K562 (cell line): ENCODE data around the gene NT5DC2. TPM values are rescaled to one million over a fixed set of nuclear protein-coding genes. Genes with fewer than 3 reads are reported as not detected.

Experiments used
- ATAC-seq: fragments of 200-7000 bp; cut with Tn5 transposase; 3 replicates; pipeline ENCODE4 v1.9.1; 2020; ENCODE audit warnings: moderate library complexity
- BruUV-seq: library from RNA; stranded (reverse); fragments of 400-500 nt; replicated peaks from 2 replicates; lab custom pipeline; 2021; lab: Mats Ljungman, UMichigan
- CTCF ChIA-PET: fragments of 300-600 bp; formaldehyde crosslinking; extraction: SDS; loops from one replicate; lab custom pipeline; 2021; ENCODE audit warnings: low intra/inter-chr PET ratio; lab: Yijun Ruan, JAX
- POLR2A ChIA-PET: fragments of 300-600, 350-650 bp; sonication (Branson Sonifier 250); formaldehyde crosslinking; extraction: SDS; loops from one replicate; lab custom pipeline; 2021; ENCODE audit warnings: antibody characterized with exemption, inconsistent platforms; lab: Yijun Ruan, JAX
- DNase-seq, 4 experiments: peaks; one replicate each; pipeline versions ENCODE4 v3.0.0 to v3.0.0-alpha.2; 2011 to 2018; ENCODE audit warnings: low spot score in 3 of 4, mixed read lengths in 3 of 4; ENCODE audit errors: extremely low read depth in 1 of 4
- FAIRE-seq: peaks from 2 replicates; lab custom pipeline; 2011; peaks lifted over from hg19 to GRCh38; lab: Jason Lieb, UNC
- H2AFZ ChIP-seq: 2 replicates; pipeline ENCODE4 v1.6.0; 2011; ENCODE audit warnings: low read depth, low read length, control low read depth, inconsistent platforms
- H3K27ac ChIP-seq: fragments of 200-600 bp; 3 replicates; pipeline ENCODE4 v1.8.0; 2011; ENCODE audit warnings: low read depth, mild to moderate bottlenecking, control low read depth, inconsistent platforms, low read length, moderate library complexity, mixed read lengths; ENCODE audit errors: extremely low read depth
- H3K27me3 ChIP-seq, 2 experiments: fragments of 300-600 bp in 1 of 2; 2 replicates in 1 of 2; 3 replicates in 1 of 2; pipeline versions ENCODE4 v1.6.0 to v1.8.0; 2011; ENCODE audit warnings: inconsistent platforms in 2 of 2, low read length in 2 of 2, mild to moderate bottlenecking in 1 of 2, mixed read lengths in 1 of 2, moderate library complexity in 1 of 2; ENCODE audit not compliant: control insufficient read depth in 2 of 2, insufficient read depth in 2 of 2
- H3K36me3 ChIP-seq: fragments of 300-600 bp; 3 replicates; pipeline ENCODE4 v1.8.0; 2011; ENCODE audit warnings: mild to moderate bottlenecking, low read length, inconsistent platforms; ENCODE audit not compliant: control insufficient read depth, insufficient read depth
- H3K4me1 ChIP-seq, 2 experiments: fragments of 200-600 bp in 1 of 2; replicated peaks in 1 of 2; 2 replicates in 1 of 2; 3 replicates in 1 of 2; pipeline versions ENCODE4 v1.5.1 to v1.8.0; 2011; ENCODE audit warnings: inconsistent platforms in 2 of 2, low read length in 2 of 2, mild to moderate bottlenecking in 1 of 2, mixed read lengths in 1 of 2, moderate library complexity in 1 of 2; ENCODE audit not compliant: control insufficient read depth in 2 of 2, insufficient read depth in 2 of 2
- H3K4me2 ChIP-seq: 2 replicates; pipeline ENCODE4 v1.6.1; 2011; ENCODE audit warnings: low read length, control low read depth, inconsistent platforms, mixed read lengths; ENCODE audit not compliant: insufficient read depth
- H3K4me3 ChIP-seq: fragments of 200-600 bp; sonication (generic), shearing (Covaris generic); 2 replicates; pipeline ENCODE4 v1.5.1; 2016; ENCODE audit warnings: control low read depth, inconsistent platforms
- H3K79me2 ChIP-seq: fragments of 200-600 bp; 3 replicates; pipeline ENCODE4 v1.8.0; 2011; ENCODE audit warnings: low read length, inconsistent platforms; ENCODE audit not compliant: control insufficient read depth, insufficient read depth
- H3K9ac ChIP-seq, 2 experiments: 2 replicates each; pipeline versions ENCODE4 v1.6.0 to v1.6.1; 2011; ENCODE audit warnings: low read depth in 2 of 2, low read length in 2 of 2, control low read depth in 1 of 2, inconsistent platforms in 1 of 2, mild to moderate bottlenecking in 1 of 2, mixed read lengths in 1 of 2; ENCODE audit not compliant: insufficient read depth in 1 of 2
- H3K9me1 ChIP-seq: one replicate; pipeline ENCODE4 v1.6.0; 2011; ENCODE audit warnings: inconsistent platforms, mild to moderate bottlenecking, low read length, moderate library complexity; ENCODE audit not compliant: control insufficient read depth, insufficient read depth
- H3K9me3 ChIP-seq: replicated peaks from 2 replicates; pipeline ENCODE4 v1.5.1; 2011; ENCODE audit warnings: low read depth, low read length, inconsistent platforms; ENCODE audit not compliant: control insufficient read depth, insufficient read depth
- H4K20me1 ChIP-seq: replicated peaks from 2 replicates; pipeline ENCODE4 v1.6.1; 2011; ENCODE audit warnings: low read length, inconsistent platforms, mixed read lengths; ENCODE audit not compliant: control insufficient read depth, insufficient read depth
- BRD9 ChIP-seq: fragments of 450-650 bp; IDR thresholded peaks from 2 replicates; pipeline ENCODE4 v1.6.1; 2018; ENCODE audit warnings: low read depth; ENCODE audit not compliant: partially characterized antibody
- CBX1 ChIP-seq: sonication (generic); IDR thresholded peaks from 2 replicates; pipeline ENCODE4 v1.6.1; 2016; ENCODE audit warnings: antibody characterized with exemption, low read depth, mild to moderate bottlenecking
- NFE2L1 ChIP-seq: fragments of 450-650 bp; IDR thresholded peaks from 2 replicates; pipeline ENCODE4 v1.6.1; 2016; ENCODE audit warnings: missing genetic modification characterization, low read depth, mild to moderate bottlenecking, missing compliant biosample characterization, moderate library complexity, borderline replicate concordance
- RNF2 ChIP-seq: sonication (generic); IDR thresholded peaks from 2 replicates; pipeline ENCODE4 v1.6.1; 2016
- SMARCE1 ChIP-seq: fragments of 450-650 bp; IDR thresholded peaks from 2 replicates; pipeline ENCODE4 v1.7.1; 2016; ENCODE audit warnings: mild to moderate bottlenecking
- ZNF668 ChIP-seq: fragments of 250-450 bp; sonication (Bioruptor Pico); IDR thresholded peaks from 2 replicates; pipeline ENCODE4 v1.8.0; 2022; ENCODE audit warnings: mild to moderate bottlenecking, inconsistent platforms
- WGBS: fragments of 100-300 bp; shearing (Covaris generic); methylation state at CpG from one replicate; pipeline ENCODE4 v1.1.6; 2016; ENCODE audit warnings: low coverage, mixed read lengths; ENCODE audit not compliant: insufficient coverage; ENCODE audit errors: missing lambda C conversion rate; 5-methylcytosine and 5-hydroxymethylcytosine counted together
- in situ Hi-C: fragments of 300-500 bp; cut with MboI; formaldehyde crosslinking; loops from 4 replicates; pipeline ENCODE4 v1.15.0; 2018; ENCODE audit warnings: inconsistent platforms, mixed read lengths
- intact Hi-C: fragments of 100-400 bp; cut with micrococcal nuclease; formaldehyde crosslinking; loops from 2 replicates; pipeline ENCODE4 v1.14.2; 2022
- polyA plus RNA-seq, 8 experiments: library from polyadenylated mRNA; depleted of rRNA in 4 of 8; stranded (reverse) in 5 of 8; unstranded in 3 of 8; fragments of >200 nt; fragmentation: Nextera tagmentation in 2 of 8; fragmentation: Illumina TruSeq in 1 of 8; extraction: Ambion mirVana in 2 of 8; extraction: Trizol in 1 of 8; gene quantifications; 2 replicates each; pipeline versions ENCODE4 v1.2.1 to v1.2.3, GENCODE V29; 2011 to 2014; ENCODE audit warnings: inconsistent platforms in 1 of 8, missing spikeins in 1 of 8
- total RNA-seq, 7 experiments: library from RNA; depleted of rRNA in 6 of 7; stranded (reverse); fragments of >200 nt in 6 of 7; fragmentation: Illumina TruSeq in 2 of 7; extraction: Trizol in 2 of 7; gene quantifications; 2 replicates each; pipeline versions ENCODE4 v1.2.1 to v1.2.3, GENCODE V29; 2011 to 2021; ENCODE audit warnings: low replicate concordance in 1 of 7
- TF ChIP-seq, protein P1 (sequence below): fragments of 450-650 bp; formaldehyde crosslinking; IDR thresholded peaks from 2 replicates; pipeline ENCODE4 v1.4.0; 2022; ENCODE audit warnings: missing genetic modification characterization
- TF ChIP-seq, protein P2 (sequence below): fragments of 250-450 bp; sonication (Bioruptor Pico); IDR thresholded peaks from 2 replicates; pipeline ENCODE4 v1.8.0; 2021; ENCODE audit warnings: mild to moderate bottlenecking, moderate library complexity
- TF ChIP-seq, protein P3 (sequence below), 2 experiments: fragments of 450-650 bp; IDR thresholded peaks; 2 replicates each; pipeline ENCODE4 v1.6.1; 2016; ENCODE audit warnings: mild to moderate bottlenecking in 2 of 2, borderline replicate concordance in 1 of 2, low read depth in 1 of 2, moderate library complexity in 1 of 2
- TF ChIP-seq, protein P4 (sequence below): sonication (generic); formaldehyde crosslinking; IDR thresholded peaks from 2 replicates; pipeline ENCODE4 v1.8.0; 2022; ENCODE audit warnings: mild to moderate bottlenecking, missing genetic modification reagents

The NT5DC2 gene
- total and polyA plus RNA-seq, 9 of the 15 experiments (the other 6 are each of a cell fraction or from before 2014, with no cell fraction given), result 25.6 to 168 (median 122) TPM

DNA sequence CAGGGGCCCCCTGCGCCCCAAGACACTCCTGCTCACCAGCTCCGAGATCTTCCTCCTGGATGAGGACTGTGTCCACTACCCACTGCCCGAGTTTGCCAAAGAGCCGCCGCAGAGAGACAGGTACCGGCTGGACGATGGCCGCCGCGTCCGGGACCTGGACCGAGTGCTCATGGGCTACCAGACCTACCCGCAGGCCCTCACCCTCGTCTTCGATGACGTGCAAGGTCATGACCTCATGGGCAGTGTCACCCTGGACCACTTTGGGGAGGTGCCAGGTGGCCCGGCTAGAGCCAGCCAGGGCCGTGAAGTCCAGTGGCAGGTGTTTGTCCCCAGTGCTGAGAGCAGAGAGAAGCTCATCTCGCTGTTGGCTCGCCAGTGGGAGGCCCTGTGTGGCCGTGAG lies 41.6 kb downstream of the NT5DC2 start:
- FAIRE-seq, result no peak
- no peak for DNase-seq
- TF ChIP-seq RNF2 (no peak), CBX1 (no peak), NFE2L1 (tag) (no peak), SMARCE1 (no peak), ZNF668 (no peak), BRD9 (no peak)
- TF ChIP-seq, protein P1, sequence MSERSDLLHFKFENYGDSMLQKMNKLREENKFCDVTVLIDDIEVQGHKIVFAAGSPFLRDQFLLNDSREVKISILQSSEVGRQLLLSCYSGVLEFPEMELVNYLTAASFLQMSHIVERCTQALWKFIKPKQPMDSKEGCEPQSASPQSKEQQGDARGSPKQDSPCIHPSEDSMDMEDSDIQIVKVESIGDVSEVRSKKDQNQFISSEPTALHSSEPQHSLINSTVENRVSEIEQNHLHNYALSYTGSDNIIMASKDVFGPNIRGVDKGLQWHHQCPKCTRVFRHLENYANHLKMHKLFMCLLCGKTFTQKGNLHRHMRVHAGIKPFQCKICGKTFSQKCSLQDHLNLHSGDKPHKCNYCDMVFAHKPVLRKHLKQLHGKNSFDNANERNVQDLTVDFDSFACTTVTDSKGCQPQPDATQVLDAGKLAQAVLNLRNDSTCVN (CRISPR knock-in tag), result no peak
- TF ChIP-seq, protein P2, sequence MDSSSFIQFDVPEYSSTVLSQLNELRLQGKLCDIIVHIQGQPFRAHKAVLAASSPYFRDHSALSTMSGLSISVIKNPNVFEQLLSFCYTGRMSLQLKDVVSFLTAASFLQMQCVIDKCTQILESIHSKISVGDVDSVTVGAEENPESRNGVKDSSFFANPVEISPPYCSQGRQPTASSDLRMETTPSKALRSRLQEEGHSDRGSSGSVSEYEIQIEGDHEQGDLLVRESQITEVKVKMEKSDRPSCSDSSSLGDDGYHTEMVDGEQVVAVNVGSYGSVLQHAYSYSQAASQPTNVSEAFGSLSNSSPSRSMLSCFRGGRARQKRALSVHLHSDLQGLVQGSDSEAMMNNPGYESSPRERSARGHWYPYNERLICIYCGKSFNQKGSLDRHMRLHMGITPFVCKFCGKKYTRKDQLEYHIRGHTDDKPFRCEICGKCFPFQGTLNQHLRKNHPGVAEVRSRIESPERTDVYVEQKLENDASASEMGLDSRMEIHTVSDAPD (CRISPR knock-in tag), result no peak
- TF ChIP-seq, protein P3, sequence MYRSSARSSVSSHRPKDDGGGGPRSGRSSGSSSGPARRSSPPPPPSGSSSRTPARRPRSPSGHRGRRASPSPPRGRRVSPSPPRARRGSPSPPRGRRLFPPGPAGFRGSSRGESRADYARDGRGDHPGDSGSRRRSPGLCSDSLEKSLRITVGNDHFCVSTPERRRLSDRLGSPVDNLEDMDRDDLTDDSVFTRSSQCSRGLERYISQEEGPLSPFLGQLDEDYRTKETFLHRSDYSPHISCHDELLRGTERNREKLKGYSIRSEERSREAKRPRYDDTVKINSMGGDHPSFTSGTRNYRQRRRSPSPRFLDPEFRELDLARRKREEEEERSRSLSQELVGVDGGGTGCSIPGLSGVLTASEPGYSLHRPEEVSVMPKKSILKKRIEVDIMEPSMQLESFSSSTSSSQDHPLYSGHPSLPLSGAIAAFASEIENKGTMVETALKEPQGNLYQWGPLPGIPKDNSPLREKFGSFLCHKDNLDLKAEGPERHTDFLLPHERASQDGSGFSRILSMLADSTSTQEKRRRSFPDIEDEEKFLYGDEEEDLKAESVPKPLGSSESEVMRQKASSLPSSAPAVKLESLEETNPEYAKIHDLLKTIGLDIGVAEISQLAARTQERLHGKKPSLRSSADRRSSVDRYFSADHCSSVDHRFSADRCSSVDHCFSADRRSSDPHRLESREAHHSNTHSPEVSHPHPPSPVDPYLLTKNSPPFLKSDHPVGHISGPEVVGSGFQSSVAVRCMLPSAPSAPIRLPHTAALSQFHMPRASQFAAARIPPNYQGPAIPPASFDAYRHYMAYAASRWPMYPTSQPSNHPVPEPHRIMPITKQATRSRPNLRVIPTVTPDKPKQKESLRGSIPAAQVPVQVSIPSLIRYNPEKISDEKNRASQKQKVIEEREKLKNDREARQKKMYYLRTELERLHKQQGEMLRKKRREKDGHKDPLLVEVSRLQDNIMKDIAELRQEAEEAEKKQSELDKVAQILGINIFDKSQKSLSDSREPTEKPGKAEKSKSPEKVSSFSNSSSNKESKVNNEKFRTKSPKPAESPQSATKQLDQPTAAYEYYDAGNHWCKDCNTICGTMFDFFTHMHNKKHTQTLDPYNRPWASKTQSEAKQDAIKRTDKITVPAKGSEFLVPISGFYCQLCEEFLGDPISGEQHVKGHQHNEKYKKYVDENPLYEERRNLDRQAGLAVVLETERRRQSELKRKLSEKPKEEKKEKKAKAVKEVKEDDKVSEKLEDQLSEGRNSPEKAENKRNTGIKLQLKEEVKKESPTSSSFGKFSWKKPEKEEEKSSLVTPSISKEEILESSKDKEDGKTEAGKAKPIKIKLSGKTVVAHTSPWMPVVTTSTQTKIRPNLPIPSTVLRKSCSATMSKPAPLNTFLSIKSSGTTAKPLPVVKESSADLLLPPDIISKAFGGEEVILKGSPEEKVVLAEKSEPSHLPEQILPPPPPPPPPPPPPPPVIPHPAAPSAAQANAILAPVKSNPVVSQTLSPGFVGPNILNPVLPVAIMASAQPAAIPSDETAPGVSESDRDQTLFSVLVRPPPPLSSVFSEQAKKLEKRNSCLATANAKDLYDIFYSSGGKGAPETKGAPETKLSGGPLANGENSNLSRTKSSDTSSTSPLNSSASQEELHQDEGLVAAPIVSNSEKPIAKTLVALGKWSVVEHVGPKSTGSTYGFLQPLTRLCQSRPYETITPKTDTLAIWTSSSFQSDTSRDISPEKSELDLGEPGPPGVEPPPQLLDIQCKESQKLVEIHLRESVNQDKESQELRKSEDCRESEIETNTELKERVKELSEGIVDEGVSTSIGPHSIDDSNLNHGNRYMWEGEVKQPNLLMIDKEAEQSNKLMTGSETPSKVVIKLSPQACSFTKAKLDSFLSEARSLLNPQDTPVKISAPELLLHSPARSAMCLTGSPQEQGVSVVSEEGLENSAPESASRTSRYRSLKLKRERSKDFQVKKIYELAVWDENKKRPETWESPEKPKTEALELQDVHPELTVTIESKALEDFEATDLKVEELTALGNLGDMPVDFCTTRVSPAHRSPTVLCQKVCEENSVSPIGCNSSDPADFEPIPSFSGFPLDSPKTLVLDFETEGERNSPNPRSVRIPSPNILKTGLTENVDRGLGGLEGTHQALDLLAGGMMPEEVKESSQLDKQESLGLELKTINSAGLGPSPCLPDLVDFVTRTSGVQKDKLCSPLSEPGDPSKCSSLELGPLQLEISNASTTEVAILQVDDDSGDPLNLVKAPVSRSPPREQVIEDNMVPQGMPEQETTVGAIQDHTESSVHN (IDR thresholded peaks at IDR 0.05; ENCODE audit: borderline replicate concordance in 1 of 2, low read depth in 1 of 2), result no peak
- TF ChIP-seq, protein P4, sequence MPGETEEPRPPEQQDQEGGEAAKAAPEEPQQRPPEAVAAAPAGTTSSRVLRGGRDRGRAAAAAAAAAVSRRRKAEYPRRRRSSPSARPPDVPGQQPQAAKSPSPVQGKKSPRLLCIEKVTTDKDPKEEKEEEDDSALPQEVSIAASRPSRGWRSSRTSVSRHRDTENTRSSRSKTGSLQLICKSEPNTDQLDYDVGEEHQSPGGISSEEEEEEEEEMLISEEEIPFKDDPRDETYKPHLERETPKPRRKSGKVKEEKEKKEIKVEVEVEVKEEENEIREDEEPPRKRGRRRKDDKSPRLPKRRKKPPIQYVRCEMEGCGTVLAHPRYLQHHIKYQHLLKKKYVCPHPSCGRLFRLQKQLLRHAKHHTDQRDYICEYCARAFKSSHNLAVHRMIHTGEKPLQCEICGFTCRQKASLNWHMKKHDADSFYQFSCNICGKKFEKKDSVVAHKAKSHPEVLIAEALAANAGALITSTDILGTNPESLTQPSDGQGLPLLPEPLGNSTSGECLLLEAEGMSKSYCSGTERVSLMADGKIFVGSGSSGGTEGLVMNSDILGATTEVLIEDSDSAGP (CRISPR knock-in tag), result no peak

More for the DNA sequence above, 41.6 kb downstream of the NT5DC2 start:
- H3K4me3 ChIP-seq, result no peak overlapping the region
- H3K9me3 ChIP-seq, result no peaks in the 10 kb centered on the region
- H3K9ac ChIP-seq, result no peak overlapping the region; a peak in 1 of 4 replicates
- peaks cover 0 to 29% of the 10 kb centered on the region in 2 experiments; a peak in 2 of 5 replicates for H3K4me1 ChIP-seq
- in situ Hi-C loops (no loop called here), intact Hi-C loops (no loop called here)
- ChIA-PET POLR2A (interaction anchor here (0.6 to 1.5 kb wide), 4 partner anchors 9 to 419 kb away, joined by 3 to 6 read pairs (median 4); no protein-coding TSS in a partner anchor), CTCF (no interaction called here)
- BruUV-seq, result no TSS peak
- peaks cover 48% of the 10 kb centered on the region; the same call in 2 of the 3 replicates for H3K36me3 ChIP-seq
- H3K79me2 ChIP-seq, result no peaks in the 10 kb centered on the region
- H2AFZ ChIP-seq, result no peak overlapping the region
- H3K9me1 ChIP-seq, result no peaks in the 10 kb centered on the region
- 90% methylated on average over 19 of the region's 21 CpGs for WGBS
- no peaks in the 10 kb centered on the region for H3K27me3 ChIP-seq
- H3K4me2 ChIP-seq, result no peak overlapping the region
- H4K20me1 ChIP-seq, result no peaks in the 10 kb centered on the region; the same call in 1 of the 2 replicates
- no peak overlapping the region for H3K27ac ChIP-seq
- no peak for ATAC-seq
